Measurements from ENCODE around the gene AVL9. TPM values are rescaled to one million over a fixed set of nuclear protein-coding genes. Genes with fewer than 3 reads are reported as not detected.
A peak's percentile ranks its signal among the peaks of the same experiment; 100 is the strongest.
"Not testable (repeated sequence)": the region's sequence is repeated elsewhere in the genome, so short reads cannot be mapped to it uniquely, and the experiment has no call there.

AVL9 gene
- total and polyA plus RNA-seq, 2 donors (not counting 1 experiment from before 2014, with no cell fraction given), result 15.4 to 48.0 TPM

- Mint-ChIP-seq H3K4me3 (peak overlapping the region; percentile 3), H3K4me1 (peaks cover 51% of the 10 kb centered on the region)
- H3K27me3 Mint-ChIP-seq; ATAC-seq (ENCODE audit: low read depth); H3K36me3 ChIP-seq (replicated peaks in 1 of 2; ENCODE audit: control extremely low read depth in 1 of 2, control insufficient read depth in 1 of 2, extremely low read depth in 1 of 2, insufficient read depth in 2 of 2, low read length in 1 of 2); CTCF ChIA-PET; H3K9me3 ChIP-seq (ENCODE audit: control extremely low read depth in 1 of 3, control insufficient read depth in 2 of 3, insufficient read depth in 1 of 3, low read length in 2 of 3); H2AFZ ChIP-seq (ENCODE audit: insufficient read depth, low read depth, low read length, poor library complexity, severe bottlenecking); H3K9ac ChIP-seq (ENCODE audit: low read length); H3K27ac ChIP-seq (ENCODE audit: low read length in 2 of 2); H3K27me3 ChIP-seq (replicated peaks in 1 of 4; ENCODE audit: control extremely low read depth in 1 of 4, control insufficient read depth in 3 of 4, insufficient read depth in 4 of 4, low read length in 3 of 4); H3K4me2 ChIP-seq (replicated peaks; ENCODE audit: low read depth, low read length, poor library complexity, severe bottlenecking); H3K9me3 Mint-ChIP-seq (ENCODE audit: insufficient read depth); H3K27ac Mint-ChIP-seq; DNase-seq; H3K4me3 ChIP-seq (ENCODE audit: control extremely low read depth in 1 of 5, extremely low read depth in 1 of 5, insufficient read depth in 1 of 5, low read depth in 2 of 5, low read length in 4 of 5); POLR2A ChIA-PET: not testable (repeated sequence)
- no CpG with 5 or more reads among the region's 2 CpGs for WGBS (ENCODE audit: insufficient coverage)
- H4K20me1 ChIP-seq (ENCODE audit: control insufficient read depth, insufficient read depth, low read length, poor library complexity, severe bottlenecking), result peaks cover 52% of the 10 kb centered on the region
- H3K79me2 ChIP-seq (ENCODE audit: control insufficient read depth, insufficient read depth, low read length), result peaks cover 91% of the 10 kb centered on the region
- intact Hi-C loops (cut with micrococcal nuclease), result loop anchor here (5.0 to 10.0 kb wide), 4 partner anchors 53 to 1905 kb away; partner anchors contain the start of gene GARS1
- H3K4me1 ChIP-seq (ENCODE audit: control insufficient read depth in 2 of 2, insufficient read depth in 2 of 2, low read length in 2 of 2), result peaks cover 23 to 25% of the 10 kb centered on the region in 2 donors
Measured at GRCh38 chr7:32499755-32500154, 4.5 kb downstream of the AVL9 start.

DNA sequence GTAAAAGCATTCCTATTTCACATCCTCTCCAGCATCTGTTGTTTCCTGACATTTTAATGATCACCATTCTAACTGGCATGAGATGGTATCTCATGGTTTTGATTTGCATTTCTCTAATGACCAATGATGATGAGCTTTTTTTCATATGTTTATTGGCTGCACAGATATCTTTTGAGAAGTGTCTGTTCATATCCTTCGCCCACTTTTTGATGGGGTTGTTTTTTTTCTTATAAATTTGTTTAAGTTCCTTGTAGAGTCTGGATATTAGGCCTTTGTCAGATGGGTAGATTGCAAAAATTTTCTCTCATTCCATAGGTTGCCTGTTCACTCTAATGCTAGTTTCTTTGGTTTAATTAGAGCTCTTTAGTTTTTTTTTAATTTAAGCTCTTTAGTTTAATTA lies 4.9 kb downstream of the AVL9 start:
- CTCF ChIA-PET; H3K9ac ChIP-seq (ENCODE audit: low read length); H3K27ac Mint-ChIP-seq; H3K27me3 ChIP-seq (replicated peaks in 1 of 4; ENCODE audit: control extremely low read depth in 1 of 4, control insufficient read depth in 3 of 4, insufficient read depth in 4 of 4, low read length in 3 of 4); H2AFZ ChIP-seq (ENCODE audit: insufficient read depth, low read depth, low read length, poor library complexity, severe bottlenecking); H3K9me3 ChIP-seq (ENCODE audit: control extremely low read depth in 1 of 3, control insufficient read depth in 2 of 3, insufficient read depth in 1 of 3, low read length in 2 of 3); intact Hi-C loops (cut with micrococcal nuclease); H3K4me3 Mint-ChIP-seq; H3K27me3 Mint-ChIP-seq; H3K36me3 ChIP-seq (replicated peaks in 1 of 2; ENCODE audit: control extremely low read depth in 1 of 2, control insufficient read depth in 1 of 2, extremely low read depth in 1 of 2, insufficient read depth in 2 of 2, low read length in 1 of 2); POLR2A ChIA-PET; H3K9me3 Mint-ChIP-seq (ENCODE audit: insufficient read depth); H3K27ac ChIP-seq (ENCODE audit: low read length in 2 of 2); H3K4me3 ChIP-seq (ENCODE audit: control extremely low read depth in 1 of 5, extremely low read depth in 1 of 5, insufficient read depth in 1 of 5, low read depth in 2 of 5, low read length in 4 of 5); ATAC-seq (ENCODE audit: low read depth); DNase-seq: not testable (repeated sequence)
- Histone ChIP-seq H3K79me2 (ENCODE audit: control insufficient read depth, insufficient read depth, low read length) (peaks cover 95% of the 10 kb centered on the region), H3K4me1 (ENCODE audit: control insufficient read depth in 2 of 2, insufficient read depth in 2 of 2, low read length in 2 of 2) (peaks cover 21 to 25% of the 10 kb centered on the region in 2 donors), H3K4me2 (replicated peaks; ENCODE audit: low read depth, low read length, poor library complexity, severe bottlenecking) (peak overlapping the region; percentile 20), H4K20me1 (ENCODE audit: control insufficient read depth, insufficient read depth, low read length, poor library complexity, severe bottlenecking) (peaks cover 52% of the 10 kb centered on the region)
- WGBS (ENCODE audit: insufficient coverage), result no CpG with 5 or more reads among the region's 1 CpG
- peaks cover 49% of the 10 kb centered on the region for H3K4me1 Mint-ChIP-seq
